Testis (tissue), 2 donors: ENCODE results near the gene PDE7B.

Experiments used
- CTCF ChIP-seq, 3 experiments: fragments of 450-650 bp in 2 of 3; fragments of 200-600 bp in 1 of 3; sonication (generic) in 1 of 3; IDR thresholded peaks; one replicate each; pipeline ENCODE4 v1.5.1; 2016 to 2019; ENCODE audit warnings: antibody characterized with exemption in 3 of 3, mild to moderate bottlenecking in 2 of 3, moderate library complexity in 1 of 3
- POLR2A ChIP-seq: fragments of 450-650 bp; IDR thresholded peaks from one replicate; pipeline ENCODE4 v1.6.1; 2017; ENCODE audit warnings: antibody characterized with exemption, mild to moderate bottlenecking, moderate library complexity

DNA sequence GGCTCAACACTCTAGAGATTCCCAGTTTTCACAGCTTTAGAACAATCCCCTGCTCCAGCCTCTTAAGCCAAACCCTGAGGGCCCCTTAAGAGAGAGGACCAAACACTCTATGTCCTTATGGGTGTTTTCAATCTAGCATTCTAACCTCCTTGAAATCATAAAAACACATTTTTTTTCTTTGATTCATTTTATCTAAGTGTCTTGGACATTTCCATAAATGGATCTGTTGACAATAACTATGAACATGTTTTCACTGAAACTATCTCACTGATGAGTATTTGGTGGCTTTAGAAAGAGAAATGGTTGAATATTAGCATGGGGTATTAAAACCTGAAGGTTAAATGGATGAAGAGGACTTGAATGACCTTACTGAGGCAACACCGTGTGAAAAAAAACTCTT lies 27.6 kb upstream of the PDE7B start:
- TF ChIP-seq CTCF (IDR thresholded peaks at IDR 0.05) (no peak), POLR2A (no peak)
